ENCODE data around the gene SFXN5. TPM values are rescaled to one million over a fixed set of nuclear protein-coding genes. Genes with fewer than 3 reads are reported as not detected.

The SFXN5 gene
- total RNA-seq, 1 donor from 2014 or later: 20.2 TPM

GRCh38 chr2:73082523-73083410, 11.3 kb upstream of the SFXN5 start:
- Mint-ChIP-seq H3K4me3 (no peak overlapping the region), H3K27me3 (ENCODE audit: low read depth) (no peaks in the 10 kb centered on the region), H3K9me3 (no peaks in the 10 kb centered on the region), H3K4me1 (peaks cover 15% of the 10 kb centered on the region), H3K36me3 (peaks cover 3% of the 10 kb centered on the region), H3K27ac (no peak overlapping the region)
- TF ChIP-seq CTCF (IDR thresholded peaks at IDR 0.05; ENCODE audit: unreplicated experiment): no peak
- no peak for DNase-seq (ENCODE audit: low spot score in 2 of 2, unreplicated experiment in 2 of 2)

GRCh38 chr2:73081181-73081671, 9.7 kb upstream of the SFXN5 start:
- no peak for TF ChIP-seq CTCF (IDR thresholded peaks at IDR 0.05; ENCODE audit: unreplicated experiment)
- DNase-seq (ENCODE audit: low spot score in 2 of 2, unreplicated experiment in 2 of 2): no peak

GRCh38 chr2:73080321-73081131, 9.0 kb upstream of the SFXN5 start:
- TF ChIP-seq CTCF (IDR thresholded peaks at IDR 0.05; ENCODE audit: unreplicated experiment): no peak
- DNase-seq (ENCODE audit: low spot score in 2 of 2, unreplicated experiment in 2 of 2): no peak
- Mint-ChIP-seq H3K4me3 (no peak overlapping the region), H3K36me3 (peaks cover 3% of the 10 kb centered on the region), H3K9me3 (no peaks in the 10 kb centered on the region), H3K27ac (no peak overlapping the region), H3K27me3 (ENCODE audit: low read depth) (no peaks in the 10 kb centered on the region), H3K4me1 (peaks cover 8% of the 10 kb centered on the region)

More at GRCh38 chr2:73081181-73081671, 9.7 kb upstream of the SFXN5 start:
- Mint-ChIP-seq H3K36me3 (peaks cover 3% of the 10 kb centered on the region), H3K27ac (no peak overlapping the region), H3K27me3 (ENCODE audit: low read depth) (no peaks in the 10 kb centered on the region), H3K9me3 (no peaks in the 10 kb centered on the region), H3K4me3 (no peak overlapping the region), H3K4me1 (peaks cover 13% of the 10 kb centered on the region)

GRCh38 chr2:73079636-73080035, 8.1 kb upstream of the SFXN5 start:
- H3K36me3 Mint-ChIP-seq: peaks cover 3% of the 10 kb centered on the region
- no peak overlapping the region for H3K4me3 Mint-ChIP-seq
- no peak for TF ChIP-seq CTCF (IDR thresholded peaks at IDR 0.05; ENCODE audit: unreplicated experiment)
- H3K27me3 Mint-ChIP-seq (ENCODE audit: low read depth): no peaks in the 10 kb centered on the region
- no peaks in the 10 kb centered on the region for H3K9me3 Mint-ChIP-seq
- H3K27ac Mint-ChIP-seq: no peak overlapping the region
- no peak for DNase-seq (ENCODE audit: low spot score in 2 of 2, unreplicated experiment in 2 of 2)
- H3K4me1 Mint-ChIP-seq: peaks cover 6% of the 10 kb centered on the region

- no peak overlapping the region for H3K27ac Mint-ChIP-seq
- no peaks in the 10 kb centered on the region for H3K27me3 Mint-ChIP-seq (ENCODE audit: low read depth)
- peaks cover 6% of the 10 kb centered on the region for H3K4me1 Mint-ChIP-seq
Observed at GRCh38 chr2:73078457-73079411, 7.2 kb upstream of the SFXN5 start.

More at GRCh38 chr2:73078457-73079411, 7.2 kb upstream of the SFXN5 start:
- Mint-ChIP-seq H3K4me3 (no peak overlapping the region), H3K36me3 (peaks cover 7% of the 10 kb centered on the region), H3K9me3 (no peaks in the 10 kb centered on the region)
- no peak for TF ChIP-seq CTCF (IDR thresholded peaks at IDR 0.05; ENCODE audit: unreplicated experiment)
- DNase-seq (ENCODE audit: low spot score in 2 of 2, unreplicated experiment in 2 of 2): no peak
